GM21528 (cell line): ENCODE data around the gene CEP112.
"Not testable (repeated sequence)": the region's sequence is repeated elsewhere in the genome, so short reads cannot be mapped to it uniquely, and the experiment has no call there.

ENCODE experiments used
- ATAC-seq: cut with Tn5 transposase; IDR thresholded peaks from one replicate; pipeline ENCODE4 v1.9.1; 2021; ENCODE audit warnings: mild to moderate bottlenecking, moderate library complexity; ENCODE audit not compliant: unreplicated experiment, low FRiP score

CEP112 gene

GRCh38 chr17:66087073-66087472 lies 104.9 kb downstream of the CEP112 start:
- ATAC-seq: no peak

DNA sequence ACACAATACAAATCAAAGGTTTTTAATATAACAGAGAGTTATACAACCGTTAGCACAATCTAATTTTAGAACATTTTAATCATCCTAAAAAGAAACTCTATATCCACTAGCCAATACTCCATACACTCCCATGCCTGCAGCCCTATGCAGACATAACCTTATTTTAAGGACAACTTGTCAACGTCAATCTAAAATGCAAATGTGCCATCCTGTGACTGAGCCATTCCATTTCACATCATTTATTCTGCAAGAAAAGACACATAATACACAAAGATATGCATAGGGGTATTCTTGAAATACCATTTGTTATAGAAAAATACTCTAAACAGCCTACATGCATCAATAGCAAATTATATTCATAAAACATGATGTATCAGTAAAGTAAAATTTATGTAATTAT lies 106.7 kb downstream of the CEP112 start:
- no peak for ATAC-seq

GRCh38 chr17:66080670-66081069 lies 111.3 kb downstream of the CEP112 start:
- not testable (repeated sequence) for ATAC-seq

- ATAC-seq: no peak
These were observed 115.3 kb downstream of the CEP112 start for GRCh38 chr17:66076546-66077190.

DNA sequence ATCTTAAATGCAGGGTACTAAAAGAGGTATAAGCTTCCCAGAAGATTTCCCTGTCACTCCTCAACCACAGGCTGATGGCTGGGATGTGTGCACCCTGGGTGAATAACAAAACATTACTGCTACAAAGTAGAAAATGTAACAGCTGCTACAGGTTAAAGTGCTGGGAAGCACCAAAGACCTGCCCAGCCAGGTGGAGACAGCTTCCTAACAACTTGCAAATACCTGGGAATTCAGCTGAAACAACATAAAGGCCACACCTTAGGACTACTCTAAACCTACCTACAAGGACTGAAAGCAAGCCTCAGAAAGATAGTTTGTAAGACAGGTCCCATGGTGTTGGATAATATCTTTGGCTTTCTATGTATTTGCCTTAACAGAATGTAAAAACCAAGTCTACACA lies 118.5 kb downstream of the CEP112 start:
- ATAC-seq: no peak

- no peak for ATAC-seq
These were observed 128.2 kb downstream of the CEP112 start for GRCh38 chr17:66063686-66064085.

DNA sequence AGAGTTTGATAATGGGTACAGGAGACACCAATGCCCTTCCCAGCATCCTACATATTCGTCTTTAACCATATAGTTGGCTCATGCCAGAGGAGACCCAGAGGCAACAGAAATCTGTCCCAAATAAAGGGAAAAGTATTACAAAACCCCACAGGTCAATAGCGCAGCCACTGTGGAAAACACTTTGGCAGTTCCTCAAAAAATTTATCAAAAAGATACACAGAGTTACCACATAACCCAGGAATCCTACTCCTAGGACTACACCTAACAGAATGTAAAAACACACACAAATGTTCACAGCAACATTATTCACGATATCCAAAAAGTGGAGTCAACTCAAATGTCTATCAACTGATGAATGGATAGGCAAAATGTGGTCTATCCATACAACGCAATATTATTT lies 135.8 kb downstream of the CEP112 start:
- no peak for ATAC-seq

DNA sequence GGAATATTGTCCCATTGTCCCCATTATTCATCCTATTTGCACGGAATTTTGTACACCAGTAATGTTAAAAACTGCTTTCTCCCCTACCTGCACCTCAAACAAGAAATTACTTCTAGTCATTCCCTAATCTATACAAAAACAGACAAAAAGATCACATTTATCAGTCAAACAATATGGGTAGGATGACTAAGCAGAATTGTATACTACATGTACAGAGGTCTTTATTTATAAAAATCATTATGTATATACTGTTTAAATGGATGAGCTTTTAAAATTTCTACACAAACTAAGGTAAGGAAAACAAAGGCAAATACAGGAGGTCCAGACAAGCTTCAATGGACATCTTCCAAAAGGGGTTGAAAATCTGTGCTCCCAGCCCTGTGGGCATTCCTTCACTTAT lies 137.7 kb downstream of the CEP112 start:
- ATAC-seq: no peak

DNA sequence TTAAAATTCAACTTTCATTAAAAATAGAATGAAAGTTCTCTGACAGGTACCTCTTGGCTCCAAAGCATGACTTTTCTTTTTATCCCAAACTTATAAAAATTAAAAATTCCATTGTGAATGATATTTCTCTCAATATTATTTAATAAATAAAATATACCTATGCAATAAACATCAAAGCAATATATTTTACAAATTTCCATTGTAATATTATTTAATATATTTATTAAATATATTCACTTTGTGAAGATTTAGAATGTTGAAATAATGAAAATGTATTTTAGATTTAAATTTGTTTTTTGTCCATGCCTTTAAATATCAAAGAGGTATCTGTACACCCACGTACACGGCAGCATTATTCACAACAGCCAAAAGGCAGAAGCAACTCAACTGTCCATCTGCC lies 147.8 kb downstream of the CEP112 start:
- no peak for ATAC-seq

DNA sequence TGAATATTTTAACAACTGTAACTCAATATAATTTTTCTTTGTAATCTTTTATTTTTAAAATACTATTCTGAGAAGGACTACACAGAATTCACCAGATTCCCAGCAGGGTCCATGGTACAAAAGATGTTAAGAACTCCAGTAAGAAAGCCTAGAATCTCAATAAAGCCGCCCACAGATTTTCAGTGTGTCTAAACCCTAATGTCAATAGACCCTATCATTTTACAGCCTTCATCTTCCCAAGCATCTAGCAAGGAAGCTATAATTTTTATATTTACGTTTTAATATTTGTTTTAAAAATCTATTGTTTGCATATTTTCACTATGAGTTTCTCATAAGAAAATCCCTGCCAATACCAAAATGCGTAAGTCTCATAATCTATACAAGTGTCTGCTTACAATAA lies 148.5 kb downstream of the CEP112 start:
- no peak for ATAC-seq

DNA sequence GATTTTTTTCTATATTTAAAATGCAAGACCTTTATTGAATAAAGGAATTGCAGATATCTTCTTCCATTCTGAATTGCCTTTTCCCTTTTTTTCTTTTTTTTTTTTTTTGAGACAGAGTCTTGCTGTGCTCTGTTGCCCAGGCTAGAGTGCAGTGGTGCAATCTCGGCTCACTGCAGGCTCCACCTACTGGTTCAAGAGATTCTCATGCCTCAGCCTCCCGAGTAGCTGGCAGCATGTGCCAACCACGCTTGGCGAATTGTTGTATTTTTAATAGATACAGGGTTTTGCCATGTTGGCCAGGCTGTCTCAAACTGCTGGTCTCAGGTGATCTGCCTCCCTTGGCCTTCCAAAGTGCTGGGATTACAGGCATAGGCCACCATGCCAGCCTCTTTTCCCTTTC lies 151.5 kb downstream of the CEP112 start:
- ATAC-seq: no peak

GRCh38 chr17:66038125-66038524 lies 153.8 kb downstream of the CEP112 start:
- ATAC-seq: no peak

DNA sequence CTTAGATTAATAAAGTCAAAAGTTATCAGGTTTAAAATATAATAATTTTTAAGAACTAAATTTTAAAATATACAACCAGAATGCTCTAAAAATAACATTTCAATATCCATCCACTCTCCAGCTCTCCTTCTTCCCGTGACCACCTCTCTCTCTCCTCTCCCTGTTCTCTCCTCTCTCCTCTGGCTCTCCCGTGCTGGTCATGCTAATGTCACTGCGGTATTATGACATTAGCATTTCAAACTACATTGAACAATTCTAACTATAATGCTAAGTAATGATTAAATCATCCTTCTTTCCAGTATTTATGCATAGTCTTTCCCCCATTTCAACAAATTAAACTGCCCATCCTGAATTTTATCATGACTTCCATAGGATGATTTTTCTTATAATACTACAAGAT lies 154.7 kb downstream of the CEP112 start:
- ATAC-seq: no peak

DNA sequence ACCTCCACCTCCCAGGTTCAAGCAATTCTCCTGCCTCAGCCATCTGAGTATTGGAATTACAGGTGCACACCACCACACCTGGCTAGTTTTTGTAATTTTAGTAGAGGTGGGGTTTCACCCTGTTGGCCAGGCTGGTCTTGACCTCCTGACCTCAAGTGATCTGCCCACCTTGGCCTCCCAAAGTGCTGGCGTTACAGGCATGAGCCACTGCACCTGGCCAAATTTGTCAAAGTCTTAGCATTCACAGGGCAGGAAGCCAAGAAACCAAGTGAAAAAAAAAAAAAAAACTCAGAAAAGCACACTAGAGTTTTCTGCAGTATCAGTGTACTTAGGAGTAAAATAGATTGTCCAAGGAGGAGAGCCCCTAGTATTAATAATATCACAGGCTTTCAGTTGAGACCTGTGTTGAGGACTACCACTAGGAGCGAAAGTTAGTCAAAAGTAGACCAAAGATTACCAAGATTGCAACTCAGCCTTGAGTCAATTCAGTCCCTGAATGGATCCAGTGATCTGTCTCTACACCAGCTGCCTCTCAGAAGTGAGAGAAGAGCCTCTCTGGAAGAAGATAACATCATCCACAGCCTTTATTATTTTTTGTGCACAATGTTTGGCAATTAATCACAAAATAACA lies 159.7 kb downstream of the CEP112 start:
- ATAC-seq: no peak

DNA sequence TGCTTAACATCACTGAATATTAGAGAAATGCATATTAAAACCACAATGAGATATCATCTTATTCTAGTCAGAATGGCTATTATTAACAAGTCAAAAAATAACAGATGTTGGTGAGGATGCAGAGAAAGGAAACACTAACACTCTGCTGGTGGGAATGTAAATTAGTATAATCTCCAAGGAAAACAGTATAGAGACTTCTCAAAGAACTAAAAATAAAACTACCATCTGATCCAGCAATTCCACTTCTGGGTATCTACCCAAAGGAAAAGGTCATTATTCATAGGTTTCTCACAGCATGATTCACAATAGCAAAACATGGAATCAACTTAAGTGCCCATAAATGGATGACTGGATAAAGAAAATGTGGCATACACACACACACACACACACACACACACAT lies 166.4 kb downstream of the CEP112 start:
- ATAC-seq: no peak

DNA sequence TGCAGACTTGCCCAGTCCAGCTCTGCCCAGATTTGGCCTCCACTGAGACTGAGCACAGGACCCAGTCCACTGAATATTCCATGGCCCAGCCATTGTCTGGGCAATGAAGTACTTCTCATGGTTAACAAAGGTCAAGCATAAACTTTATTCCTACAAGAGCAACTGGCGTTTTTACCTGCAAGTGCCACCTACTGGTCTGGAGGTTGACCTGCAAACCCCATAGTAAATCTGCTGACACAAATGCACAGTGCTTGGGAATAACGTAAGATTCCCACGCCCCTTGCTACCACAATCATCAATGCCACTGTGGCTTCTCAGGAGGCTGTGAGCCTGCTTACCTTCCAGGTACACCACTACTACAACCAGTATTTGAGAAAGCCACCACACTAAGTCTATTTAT lies 170.2 kb downstream of the CEP112 start:
- no peak for ATAC-seq

GRCh38 chr17:66018786-66019185 lies 173.1 kb downstream of the CEP112 start:
- no peak for ATAC-seq

DNA sequence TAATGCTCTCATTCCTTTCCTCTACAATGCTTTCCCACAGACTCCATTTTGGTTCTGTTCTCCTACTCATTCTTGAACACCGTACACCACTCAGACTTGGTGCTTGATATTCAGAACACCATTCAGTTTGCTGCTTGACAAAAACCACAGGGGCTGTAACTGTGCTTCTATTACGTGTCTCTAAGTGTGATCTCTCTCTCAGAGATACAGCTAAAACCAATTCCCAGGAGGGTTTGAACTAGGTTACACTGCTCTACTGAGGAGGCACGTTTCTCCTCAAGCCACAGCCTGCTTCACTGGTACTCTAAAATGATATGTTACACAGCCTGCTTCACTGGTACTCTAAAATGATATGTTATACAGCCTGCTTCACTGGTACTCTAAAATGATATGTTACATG lies 175.7 kb downstream of the CEP112 start:
- no peak for ATAC-seq

- no peak for ATAC-seq
These were observed 183.3 kb downstream of the CEP112 start for GRCh38 chr17:66008680-66009079.

GRCh38 chr17:66006654-66007053 lies 185.3 kb downstream of the CEP112 start:
- ATAC-seq: no peak

- no peak for ATAC-seq
These were observed 189.1 kb downstream of the CEP112 start for GRCh38 chr17:66002812-66003211.

DNA sequence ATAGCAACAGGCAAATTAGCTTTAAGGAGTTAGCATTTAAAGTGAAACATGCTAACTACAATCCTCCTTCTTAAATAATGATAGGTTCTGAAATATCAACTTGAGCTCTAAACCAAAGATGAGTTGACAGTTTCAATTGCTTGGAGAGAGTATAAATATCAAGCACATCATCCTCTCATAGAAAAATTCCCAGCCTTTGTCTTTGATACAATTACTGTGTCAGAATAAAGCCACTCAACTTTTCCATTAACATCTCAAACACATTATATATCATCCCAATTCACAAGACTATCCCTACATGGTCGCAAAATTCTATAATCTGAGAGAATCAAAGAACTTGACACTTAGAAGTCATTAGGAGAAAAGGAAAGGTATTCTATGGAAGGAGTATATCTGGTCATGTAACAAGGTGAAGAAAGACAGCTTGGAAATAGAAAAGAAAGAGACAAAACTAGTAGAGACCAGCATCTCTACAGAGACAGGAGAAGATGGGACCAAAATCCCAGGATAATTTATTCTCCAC lies 189.8 kb downstream of the CEP112 start:
- no peak for ATAC-seq
